Neural progenitor cell (in vitro differentiated cells): ENCODE measurements around the gene PGRMC2. TPM values are rescaled to one million over a fixed set of nuclear protein-coding genes. Genes with fewer than 3 reads are reported as not detected.

ENCODE experiments used
- DNase-seq: peaks from one replicate; pipeline ENCODE4 v3.0.0-alpha.2; 2016; ENCODE audit warnings: low spot score
- H2AFZ ChIP-seq: fragments of 200-600 bp; sonication (generic); replicated peaks from 2 replicates; pipeline ENCODE4 v1.6.1; 2016; ENCODE audit warnings: antibody characterized with exemption
- H3F3A ChIP-seq: fragments of 200-600 bp; sonication (generic); 2 replicates; pipeline ENCODE4 v1.6.1; 2016; ENCODE audit warnings: antibody characterized with exemption, low read depth
- H3K27ac ChIP-seq: fragments of 200-600 bp; sonication (generic); 2 replicates; pipeline ENCODE4 v1.5.1; 2016; ENCODE audit warnings: mild to moderate bottlenecking
- H3K27me3 ChIP-seq: fragments of 200-600 bp; sonication (generic); 2 replicates; pipeline ENCODE4 v1.6.1; 2016; ENCODE audit warnings: mild to moderate bottlenecking, moderate library complexity
- H3K36me3 ChIP-seq: fragments of 200-600 bp; sonication (generic); 2 replicates; pipeline ENCODE4 v1.5.1; 2016
- H3K4me1 ChIP-seq: fragments of 200-600 bp; sonication (generic); 2 replicates; pipeline ENCODE4 v1.6.1; 2016; ENCODE audit warnings: mixed run types
- H3K4me2 ChIP-seq: fragments of 200-600 bp; sonication (generic); 2 replicates; pipeline ENCODE4 v1.6.1; 2016
- H3K4me3 ChIP-seq: fragments of 200-600 bp; sonication (generic); 2 replicates; pipeline ENCODE4 v1.5.1; 2016
- H3K79me2 ChIP-seq: fragments of 200-600 bp; sonication (generic); 2 replicates; pipeline ENCODE4 v1.6.1; 2016; ENCODE audit warnings: low read depth
- H3K9ac ChIP-seq: fragments of 200-600 bp; sonication (generic); 2 replicates; pipeline ENCODE4 v1.6.1; 2016
- H3K9me3 ChIP-seq: fragments of 200-600 bp; sonication (generic); 2 replicates; pipeline ENCODE4 v1.5.1; 2016; ENCODE audit warnings: low read depth
- H4K20me1 ChIP-seq: fragments of 200-600 bp; sonication (generic); 2 replicates; pipeline ENCODE4 v1.6.1; 2016; ENCODE audit warnings: low read depth
- H3K27ac Mint-ChIP-seq: 3 replicates; pipeline ENCODE4 v1.8.0; 2021; ENCODE audit warnings: mixed read lengths
- H3K27me3 Mint-ChIP-seq: 2 replicates; pipeline ENCODE4 v1.8.0; 2022; ENCODE audit warnings: low read depth, mild to moderate bottlenecking, inconsistent platforms, moderate library complexity, mixed read lengths; ENCODE audit not compliant: insufficient read depth
- H3K36me3 Mint-ChIP-seq: 3 replicates; pipeline ENCODE4 v1.8.0; 2021; ENCODE audit warnings: mixed read lengths
- H3K4me1 Mint-ChIP-seq: 3 replicates; pipeline ENCODE4 v1.8.0; 2021; ENCODE audit warnings: mixed read lengths
- H3K4me3 Mint-ChIP-seq: 3 replicates; pipeline ENCODE4 v1.8.0; 2021; ENCODE audit warnings: mild to moderate bottlenecking, moderate library complexity, mixed read lengths
- H3K9me3 Mint-ChIP-seq: 3 replicates; pipeline ENCODE4 v1.8.0; 2020; ENCODE audit warnings: mixed read lengths
- EZH2 ChIP-seq: fragments of 200-600 bp; sonication (generic); IDR thresholded peaks from 2 replicates; pipeline ENCODE4 v1.6.1; 2017; ENCODE audit warnings: antibody characterized with exemption, mild to moderate bottlenecking, moderate library complexity
- EZH2phosphoT487 ChIP-seq: fragments of 200-600 bp; sonication (generic); IDR thresholded peaks from 2 replicates; pipeline ENCODE4 v1.6.1; 2017; ENCODE audit warnings: antibody characterized with exemption
- total RNA-seq: library from RNA; depleted of rRNA; stranded (reverse); fragments of >200 nt; gene quantifications from 2 replicates; pipeline ENCODE4 v1.2.3, GENCODE V29; 2015; ENCODE audit warnings: low replicate concordance
- TF ChIP-seq, protein P1 (sequence below): fragments of 200-600 bp; sonication (generic); IDR thresholded peaks from 2 replicates; pipeline ENCODE4 v1.5.1; 2017; ENCODE audit warnings: antibody characterized with exemption, mild to moderate bottlenecking

PGRMC2 gene
- total RNA-seq, 1 donor from 2014 or later = 58.8 TPM

DNA sequence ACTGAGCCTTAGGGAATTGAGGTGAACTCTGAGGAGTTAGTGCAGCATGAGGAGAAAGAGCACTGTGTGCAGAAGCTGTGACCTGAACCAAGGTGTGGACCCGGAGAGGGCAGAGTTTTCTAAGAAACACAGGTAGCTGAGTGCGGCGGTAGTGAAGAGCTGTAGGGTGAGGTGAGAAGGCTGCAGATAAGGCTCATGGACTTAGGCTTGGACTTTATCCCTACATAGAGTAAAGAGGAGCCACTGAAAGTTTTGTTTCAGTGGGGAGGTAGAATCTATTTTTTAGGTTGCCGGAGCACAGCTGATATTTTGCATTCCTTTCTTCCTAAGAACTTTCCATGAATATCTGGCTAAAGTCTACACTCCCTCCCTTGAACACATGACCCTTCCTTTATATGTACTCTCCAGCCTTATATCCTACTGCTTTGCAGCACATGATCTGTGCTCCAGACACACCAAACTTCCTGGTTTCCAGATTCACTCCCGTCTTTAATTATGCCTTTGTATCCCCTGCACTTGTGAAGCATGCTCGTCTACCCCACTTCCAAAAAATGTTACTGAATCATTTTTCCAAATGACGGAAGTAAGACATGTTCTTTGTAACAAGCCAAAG is 10.6 kb upstream of the PGRMC2 start:
- Histone ChIP-seq H3K4me2 (no peak overlapping the region), H4K20me1 (no peaks in the 10 kb centered on the region), H3K36me3 (no peaks in the 10 kb centered on the region), H3K9me3 (no peaks in the 10 kb centered on the region), H3K4me3 (no peak overlapping the region), H3F3A (no peaks in the 10 kb centered on the region), H2AFZ (no peak overlapping the region), H3K4me1 (no peaks in the 10 kb centered on the region), H3K9ac (no peak overlapping the region), H3K27me3 (no peaks in the 10 kb centered on the region), H3K27ac (no peak overlapping the region), H3K79me2 (no peaks in the 10 kb centered on the region)
- Mint-ChIP-seq H3K9me3 (no peaks in the 10 kb centered on the region), H3K27me3 (no peaks in the 10 kb centered on the region), H3K27ac (no peak overlapping the region), H3K36me3 (no peaks in the 10 kb centered on the region), H3K4me3 (no peak overlapping the region), H3K4me1 (peaks cover 4% of the 10 kb centered on the region)
- no peak for DNase-seq
- TF ChIP-seq, protein P1, sequence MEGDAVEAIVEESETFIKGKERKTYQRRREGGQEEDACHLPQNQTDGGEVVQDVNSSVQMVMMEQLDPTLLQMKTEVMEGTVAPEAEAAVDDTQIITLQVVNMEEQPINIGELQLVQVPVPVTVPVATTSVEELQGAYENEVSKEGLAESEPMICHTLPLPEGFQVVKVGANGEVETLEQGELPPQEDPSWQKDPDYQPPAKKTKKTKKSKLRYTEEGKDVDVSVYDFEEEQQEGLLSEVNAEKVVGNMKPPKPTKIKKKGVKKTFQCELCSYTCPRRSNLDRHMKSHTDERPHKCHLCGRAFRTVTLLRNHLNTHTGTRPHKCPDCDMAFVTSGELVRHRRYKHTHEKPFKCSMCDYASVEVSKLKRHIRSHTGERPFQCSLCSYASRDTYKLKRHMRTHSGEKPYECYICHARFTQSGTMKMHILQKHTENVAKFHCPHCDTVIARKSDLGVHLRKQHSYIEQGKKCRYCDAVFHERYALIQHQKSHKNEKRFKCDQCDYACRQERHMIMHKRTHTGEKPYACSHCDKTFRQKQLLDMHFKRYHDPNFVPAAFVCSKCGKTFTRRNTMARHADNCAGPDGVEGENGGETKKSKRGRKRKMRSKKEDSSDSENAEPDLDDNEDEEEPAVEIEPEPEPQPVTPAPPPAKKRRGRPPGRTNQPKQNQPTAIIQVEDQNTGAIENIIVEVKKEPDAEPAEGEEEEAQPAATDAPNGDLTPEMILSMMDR = no peak
- no peak for TF ChIP-seq EZH2
- no peak for TF ChIP-seq EZH2phosphoT487

DNA sequence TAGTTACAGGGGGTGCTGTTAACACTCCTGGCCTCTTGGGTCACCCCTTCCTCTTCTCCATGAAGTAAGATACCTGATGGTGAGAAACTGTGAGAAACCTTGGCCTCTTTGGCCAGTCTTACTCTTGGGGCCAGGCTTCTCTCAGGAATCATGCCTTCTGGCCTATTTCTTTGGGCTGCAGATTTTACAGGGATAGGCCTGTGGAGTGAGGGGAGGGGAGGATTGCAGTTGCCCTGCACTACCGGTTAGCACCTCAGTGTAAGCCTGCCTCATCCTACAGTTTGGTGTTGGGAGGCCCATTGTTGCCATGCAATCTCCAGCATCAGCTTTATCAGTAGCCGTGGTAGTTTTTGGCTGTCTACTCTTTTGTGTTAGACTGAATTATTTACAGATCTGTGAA is 7.6 kb upstream of the PGRMC2 start:
- H3K9ac ChIP-seq = no peak overlapping the region
- H3K27me3 Mint-ChIP-seq = peaks cover 2% of the 10 kb centered on the region
- H3F3A ChIP-seq = no peaks in the 10 kb centered on the region
- H3K36me3 Mint-ChIP-seq = no peaks in the 10 kb centered on the region
- H3K9me3 Mint-ChIP-seq = no peaks in the 10 kb centered on the region
- H3K4me3 ChIP-seq = no peak overlapping the region
- H2AFZ ChIP-seq = no peak overlapping the region
- no peak overlapping the region for H3K27ac ChIP-seq
- no peak overlapping the region for H3K27ac Mint-ChIP-seq
- TF ChIP-seq EZH2phosphoT487 (no peak), EZH2 (no peak)
- TF ChIP-seq, protein P1 = no peak
- no peak overlapping the region for H3K4me3 Mint-ChIP-seq
- no peaks in the 10 kb centered on the region for H3K36me3 ChIP-seq
- no peak overlapping the region for H3K4me2 ChIP-seq
- no peaks in the 10 kb centered on the region for H3K9me3 ChIP-seq
- H3K4me1 Mint-ChIP-seq = peaks cover 4% of the 10 kb centered on the region
- no peaks in the 10 kb centered on the region for H3K4me1 ChIP-seq
- no peaks in the 10 kb centered on the region for H3K79me2 ChIP-seq
- no peaks in the 10 kb centered on the region for H3K27me3 ChIP-seq
- no peak for DNase-seq
- H4K20me1 ChIP-seq = no peaks in the 10 kb centered on the region

DNA sequence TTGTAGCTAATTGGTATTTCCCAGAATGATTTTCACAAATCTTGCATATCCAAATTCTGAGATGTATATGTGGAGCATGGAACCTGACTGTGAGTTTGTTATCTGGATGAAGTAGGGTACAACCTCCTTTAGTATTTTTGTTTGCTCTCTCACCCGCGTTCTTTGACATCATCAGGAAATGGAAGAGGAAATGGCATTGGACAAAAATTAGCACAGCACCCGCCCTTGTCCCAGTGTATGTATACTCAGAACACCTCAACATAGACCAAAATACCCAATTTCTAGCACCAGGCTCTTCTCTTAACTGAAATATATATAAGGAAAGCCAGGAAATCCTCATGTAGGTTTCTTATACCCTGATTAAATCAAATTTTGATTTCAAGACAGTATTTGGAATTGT is 6.9 kb upstream of the PGRMC2 start:
- H3K36me3 Mint-ChIP-seq = no peaks in the 10 kb centered on the region
- Histone ChIP-seq H3F3A (no peaks in the 10 kb centered on the region), H3K27me3 (no peaks in the 10 kb centered on the region), H3K4me3 (no peak overlapping the region), H3K79me2 (peaks cover 5% of the 10 kb centered on the region), H3K4me2 (no peak overlapping the region), H3K9me3 (no peaks in the 10 kb centered on the region), H3K9ac (no peak overlapping the region), H3K4me1 (no peaks in the 10 kb centered on the region), H3K36me3 (no peaks in the 10 kb centered on the region), H2AFZ (no peak overlapping the region), H4K20me1 (no peaks in the 10 kb centered on the region), H3K27ac (no peak overlapping the region)
- peaks cover 4% of the 10 kb centered on the region for H3K4me1 Mint-ChIP-seq
- no peak overlapping the region for H3K4me3 Mint-ChIP-seq
- TF ChIP-seq, protein P1 = no peak
- TF ChIP-seq EZH2 (no peak), EZH2phosphoT487 (no peak)
- peaks cover 2% of the 10 kb centered on the region for H3K27me3 Mint-ChIP-seq
- DNase-seq = no peak
- H3K9me3 Mint-ChIP-seq = no peaks in the 10 kb centered on the region
- no peak overlapping the region for H3K27ac Mint-ChIP-seq
